ENCODE measurements around the gene ZNF598. TPM values are rescaled to one million over a fixed set of nuclear protein-coding genes. Genes with fewer than 3 reads are reported as not detected.

ZNF598 gene
- total RNA-seq, 1 experiment from 2014 or later: 44.4 TPM

GRCh38 chr16:1966460-1966859, 43.2 kb downstream of the ZNF598 start, which contains the start of gene RNF151:
RNF151 (plus strand) TSS chr16:1966856; CDS start chr16:1966882, 26 bp downstream.
- H3K4me1 ChIP-seq (ENCODE audit: insufficient read depth, low read length): peaks cover 9% of the 10 kb centered on the region; the same call in 1 of the 2 replicates
- H3K4me3 ChIP-seq (ENCODE audit: low read length): peak within 1 kb of the TSS; percentile 96
- DNase-seq (no peak), ATAC-seq (no peak)
- POLR2A ChIA-PET (ENCODE audit: unreplicated experiment): no interaction called here
- peaks cover 19% of the 10 kb centered on the region for H4K20me1 ChIP-seq (ENCODE audit: low read length)
- peak within 1 kb of the TSS; percentile 99 for H3K9ac ChIP-seq (ENCODE audit: low read length)
- no peaks in the 10 kb centered on the region for H3K9me2 ChIP-seq (replicated peaks; ENCODE audit: low read length)
- no peaks in the 10 kb centered on the region for H3K27me3 ChIP-seq (ENCODE audit: low read length)
- peaks cover 6% of the 10 kb centered on the region for H3F3A ChIP-seq (ENCODE audit: low read length, unreplicated experiment)
- no peak within 1 kb of the TSS for H2AFZ ChIP-seq (ENCODE audit: low read length)
- peak within 1 kb of the TSS; percentile 96 for H3K4me2 ChIP-seq (ENCODE audit: low read length)
- no TSS peak for BruUV-seq (replicated peaks)
- peaks cover 40% of the 10 kb centered on the region for H3K79me2 ChIP-seq (ENCODE audit: low read length)
- CTCF ChIA-PET: no interaction called here
- intact Hi-C loops (cut with micrococcal nuclease): no loop called here
- no peaks in the 10 kb centered on the region for H3K9me3 ChIP-seq (ENCODE audit: low read length)
- H3K36me3 ChIP-seq (ENCODE audit: low read depth, low read length): peaks cover 22% of the 10 kb centered on the region
- no peak within 1 kb of the TSS for H3K27ac ChIP-seq (ENCODE audit: low read length)
- TF ChIP-seq CTCF (conservative IDR thresholded peaks at IDR 0.05; ENCODE audit: low read depth, low read length) (no peak), EZH2 (IDR thresholded peaks at IDR 0.05; ENCODE audit: low read length, unreplicated experiment) (no peak), EZH2phosphoT487 (IDR thresholded peaks at IDR 0.05; ENCODE audit: borderline replicate concordance, low read length) (no peak)

- Histone ChIP-seq H3K4me1 (ENCODE audit: insufficient read depth, low read length) (peaks cover 9% of the 10 kb centered on the region; the same call in 1 of the 2 replicates), H3K36me3 (ENCODE audit: low read depth, low read length) (peaks cover 22% of the 10 kb centered on the region), H2AFZ (ENCODE audit: low read length) (peak overlapping the region; percentile 70), H3K9ac (ENCODE audit: low read length) (peak overlapping the region; percentile 99), H3K27ac (ENCODE audit: low read length) (peak overlapping the region; percentile 47), H3K27me3 (ENCODE audit: low read length) (no peaks in the 10 kb centered on the region), H3K9me3 (ENCODE audit: low read length) (no peaks in the 10 kb centered on the region), H3K9me2 (replicated peaks; ENCODE audit: low read length) (no peaks in the 10 kb centered on the region), H3K4me2 (ENCODE audit: low read length) (peak overlapping the region; percentile 96), H4K20me1 (ENCODE audit: low read length) (peaks cover 19% of the 10 kb centered on the region), H3K79me2 (ENCODE audit: low read length) (peaks cover 45% of the 10 kb centered on the region), H3K4me3 (ENCODE audit: low read length) (peak overlapping the region; percentile 96), H3F3A (ENCODE audit: low read length, unreplicated experiment) (peaks cover 14% of the 10 kb centered on the region)
- TF ChIP-seq EZH2phosphoT487 (IDR thresholded peaks at IDR 0.05; ENCODE audit: borderline replicate concordance, low read length) (no peak), EZH2 (IDR thresholded peaks at IDR 0.05; ENCODE audit: low read length, unreplicated experiment) (no peak), CTCF (conservative IDR thresholded peaks at IDR 0.05; ENCODE audit: low read depth, low read length) (no peak)
- DNase-seq (no peak), ATAC-seq (no peak)
- intact Hi-C loops (cut with micrococcal nuclease): no loop called here
- CTCF ChIA-PET: no interaction called here
- POLR2A ChIA-PET (ENCODE audit: unreplicated experiment): interaction anchor here (0.7 to 1.0 kb wide), 2 partner anchors 60 to 183 kb away, joined by 3 to 9 read pairs; partner anchors contain the start of genes NUBP2 and SPSB3
- BruUV-seq (replicated peaks): TSS peak; percentile 68
Observed at GRCh38 chr16:1965396-1966001, 44.1 kb downstream of the ZNF598 start.

Measured in PC-3 (cell line).